ENCODE measurements around the gene CT45A2.
"Not testable (repeated sequence)": the region's sequence is repeated elsewhere in the genome, so short reads cannot be mapped to it uniquely, and the experiment has no call there.

The CT45A2 gene, protein sequence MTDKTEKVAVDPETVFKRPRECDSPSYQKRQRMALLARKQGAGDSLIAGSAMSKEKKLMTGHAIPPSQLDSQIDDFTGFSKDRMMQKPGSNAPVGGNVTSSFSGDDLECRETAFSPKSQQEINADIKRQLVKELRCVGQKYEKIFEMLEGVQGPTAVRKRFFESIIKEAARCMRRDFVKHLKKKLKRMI

DNA sequence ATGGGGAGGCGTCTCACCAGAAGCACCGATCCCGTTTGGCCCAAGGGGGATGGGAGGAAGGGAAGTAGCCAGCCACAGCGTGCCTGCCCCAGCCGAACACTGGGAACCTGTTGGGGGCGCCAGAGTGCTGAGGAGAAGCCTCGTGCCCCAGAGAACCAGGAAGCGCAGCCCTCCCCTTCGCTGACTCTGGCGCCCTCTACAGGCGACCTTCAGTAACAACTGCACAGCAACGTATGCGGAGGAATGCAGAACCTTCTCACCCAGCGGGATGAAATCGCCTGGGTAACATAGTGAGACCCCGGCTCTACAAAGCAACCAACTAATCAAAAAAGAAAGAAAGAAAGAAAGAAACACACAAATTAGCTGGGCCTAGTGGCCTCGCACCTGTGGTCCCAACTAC, at the start of gene CT45A2:
CT45A2 (minus strand) TSS at position 101 of the 400 bp plus-strand sequence. CDS start 3,747 bp downstream, outside the sequence.
- DNase-seq: not testable (repeated sequence)

DNA sequence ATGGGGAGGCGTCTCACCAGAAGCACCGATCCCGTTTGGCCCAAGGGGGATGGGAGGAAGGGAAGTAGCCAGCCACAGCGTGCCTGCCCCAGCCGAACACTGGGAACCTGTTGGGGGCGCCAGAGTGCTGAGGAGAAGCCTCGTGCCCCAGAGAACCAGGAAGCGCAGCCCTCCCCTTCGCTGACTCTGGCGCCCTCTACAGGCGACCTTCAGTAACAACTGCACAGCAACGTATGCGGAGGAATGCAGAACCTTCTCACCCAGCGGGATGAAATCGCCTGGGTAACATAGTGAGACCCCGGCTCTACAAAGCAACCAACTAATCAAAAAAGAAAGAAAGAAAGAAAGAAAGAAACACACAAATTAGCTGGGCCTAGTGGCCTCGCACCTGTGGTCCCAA, 34.6 kb upstream of the CT45A2 start, which contains the start of gene CT45A8:
CT45A8 (minus strand) TSS at position 101 of the 400 bp plus-strand sequence. CDS start 3,755 bp downstream, outside the sequence.
- not testable (repeated sequence) for DNase-seq

DNA sequence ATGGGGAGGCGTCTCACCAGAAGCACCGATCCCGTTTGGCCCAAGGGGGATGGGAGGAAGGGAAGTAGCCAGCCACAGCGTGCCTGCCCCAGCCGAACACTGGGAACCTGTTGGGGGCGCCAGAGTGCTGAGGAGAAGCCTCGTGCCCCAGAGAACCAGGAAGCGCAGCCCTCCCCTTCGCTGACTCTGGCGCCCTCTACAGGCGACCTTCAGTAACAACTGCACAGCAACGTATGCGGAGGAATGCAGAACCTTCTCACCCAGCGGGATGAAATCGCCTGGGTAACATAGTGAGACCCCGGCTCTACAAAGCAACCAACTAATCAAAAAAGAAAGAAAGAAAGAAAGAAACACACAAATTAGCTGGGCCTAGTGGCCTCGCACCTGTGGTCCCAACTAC, 17.4 kb upstream of the CT45A2 start, which contains the start of gene CT45A7:
CT45A7 (minus strand) TSS at position 101 of the 400 bp plus-strand sequence. CDS start 3,747 bp downstream, outside the sequence.
- not testable (repeated sequence) for DNase-seq

DNA sequence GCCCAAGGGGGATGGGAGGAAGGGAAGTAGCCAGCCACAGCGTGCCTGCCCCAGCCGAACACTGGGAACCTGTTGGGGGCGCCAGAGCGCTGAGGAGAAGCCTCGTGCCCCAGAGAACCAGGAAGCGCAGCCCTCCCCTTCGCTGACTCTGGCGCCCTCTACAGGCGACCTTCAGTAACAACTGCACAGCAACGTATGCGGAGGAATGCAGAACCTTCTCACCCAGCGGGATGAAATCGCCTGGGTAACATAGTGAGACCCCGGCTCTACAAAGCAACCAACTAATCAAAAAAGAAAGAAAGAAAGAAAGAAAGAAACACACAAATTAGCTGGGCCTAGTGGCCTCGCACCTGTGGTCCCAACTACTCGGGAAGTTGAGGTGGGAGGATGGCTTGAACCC, 17.1 kb downstream of the CT45A2 start, which contains the start of gene CT45A6:
CT45A6 (minus strand) TSS at position 101 of the 400 bp plus-strand sequence. CDS start 3,794 bp downstream, outside the sequence.
- not testable (repeated sequence) for DNase-seq

DNA sequence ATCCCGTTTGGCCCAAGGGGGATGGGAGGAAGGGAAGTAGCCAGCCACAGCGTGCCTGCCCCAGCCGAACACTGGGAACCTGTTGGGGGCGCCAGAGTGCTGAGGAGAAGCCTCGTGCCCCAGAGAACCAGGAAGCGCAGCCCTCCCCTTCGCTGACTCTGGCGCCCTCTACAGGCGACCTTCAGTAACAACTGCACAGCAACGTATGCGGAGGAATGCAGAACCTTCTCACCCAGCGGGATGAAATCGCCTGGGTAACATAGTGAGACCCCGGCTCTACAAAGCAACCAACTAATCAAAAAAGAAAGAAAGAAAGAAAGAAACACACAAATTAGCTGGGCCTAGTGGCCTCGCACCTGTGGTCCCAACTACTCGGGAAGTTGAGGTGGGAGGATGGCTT, 34.4 kb downstream of the CT45A2 start, which contains the start of gene CT45A5:
CT45A5 (minus strand) TSS at position 101 of the 400 bp plus-strand sequence. CDS start 3,774 bp downstream, outside the sequence.
- not testable (repeated sequence) for DNase-seq

DNA sequence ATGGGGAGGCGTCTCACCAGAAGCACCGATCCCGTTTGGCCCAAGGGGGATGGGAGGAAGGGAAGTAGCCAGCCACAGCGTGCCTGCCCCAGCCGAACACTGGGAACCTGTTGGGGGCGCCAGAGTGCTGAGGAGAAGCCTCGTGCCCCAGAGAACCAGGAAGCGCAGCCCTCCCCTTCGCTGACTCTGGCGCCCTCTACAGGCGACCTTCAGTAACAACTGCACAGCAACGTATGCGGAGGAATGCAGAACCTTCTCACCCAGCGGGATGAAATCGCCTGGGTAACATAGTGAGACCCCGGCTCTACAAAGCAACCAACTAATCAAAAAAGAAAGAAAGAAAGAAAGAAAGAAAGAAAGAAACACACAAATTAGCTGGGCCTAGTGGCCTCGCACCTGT, 51.7 kb downstream of the CT45A2 start, which contains the start of gene CT45A3:
CT45A3 (minus strand) TSS at position 101 of the 400 bp plus-strand sequence. CDS start 3,747 bp downstream, outside the sequence.
- not testable (repeated sequence) for DNase-seq
